Measurements from ENCODE around the gene PRTN3. TPM values are rescaled to one million over a fixed set of nuclear protein-coding genes. Genes with fewer than 3 reads are reported as not detected.
"Not testable (repeated sequence)": the region's sequence is repeated elsewhere in the genome, so short reads cannot be mapped to it uniquely, and the experiment has no call there.

The PRTN3 gene
- total RNA-seq, 1 experiment from 2014 or later = not detected

GRCh38 chr19:815775-816499 is 24.9 kb upstream of the PRTN3 start:
- DNase-seq (ENCODE audit: low read depth) = no peak

DNA sequence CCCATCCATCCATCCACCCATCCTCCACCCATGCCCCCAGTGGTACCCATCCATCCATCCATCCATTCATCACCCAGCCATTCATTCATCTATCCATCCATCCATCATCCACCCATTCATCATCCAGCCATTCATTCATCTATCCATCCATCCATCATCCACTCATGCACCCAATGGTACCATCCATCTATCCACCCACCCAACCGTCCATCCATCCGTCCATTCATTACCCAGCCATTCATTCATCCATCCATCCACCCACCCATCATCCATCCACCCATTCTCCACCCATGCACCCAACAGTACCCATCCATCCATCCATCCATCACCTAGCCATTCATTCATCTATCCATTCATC is 24.3 kb upstream of the PRTN3 start:
- DNase-seq (ENCODE audit: low read depth) = no peak

DNA sequence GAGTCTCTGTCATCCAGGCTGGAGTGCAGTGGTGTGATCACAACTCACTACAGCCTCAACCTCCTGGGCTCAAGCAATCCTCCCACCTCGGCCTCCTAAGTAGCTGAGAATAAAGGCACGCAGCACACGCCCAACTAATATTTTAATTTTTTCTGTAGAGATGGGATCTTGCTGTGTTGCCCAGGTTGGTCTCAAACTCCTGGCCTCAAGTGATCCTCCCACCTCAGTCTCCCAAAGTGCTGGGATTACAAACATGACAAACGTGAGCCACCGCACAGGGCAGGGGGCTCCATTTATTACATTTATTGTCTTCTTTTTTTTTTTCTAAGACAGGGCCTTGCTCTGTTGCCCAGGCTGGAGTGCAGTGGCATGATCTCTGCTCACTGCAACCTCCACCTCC is 20.6 kb upstream of the PRTN3 start:
- not testable (repeated sequence) for DNase-seq (ENCODE audit: low read depth)

- no peak for DNase-seq (ENCODE audit: low read depth)
Observed at GRCh38 chr19:821231-821824, 19.5 kb upstream of the PRTN3 start.

- no peak for DNase-seq (ENCODE audit: low read depth)
Observed at GRCh38 chr19:821825-822503, 18.8 kb upstream of the PRTN3 start, which contains the start of gene PLPPR3. PLPPR3 (minus strand) TSS chr19:821955; CDS start chr19:821559, 396 bp downstream.

- peak; percentile 58 for DNase-seq (ENCODE audit: low read depth)
Observed at GRCh38 chr19:823565-824121, 17.2 kb upstream of the PRTN3 start.

DNA sequence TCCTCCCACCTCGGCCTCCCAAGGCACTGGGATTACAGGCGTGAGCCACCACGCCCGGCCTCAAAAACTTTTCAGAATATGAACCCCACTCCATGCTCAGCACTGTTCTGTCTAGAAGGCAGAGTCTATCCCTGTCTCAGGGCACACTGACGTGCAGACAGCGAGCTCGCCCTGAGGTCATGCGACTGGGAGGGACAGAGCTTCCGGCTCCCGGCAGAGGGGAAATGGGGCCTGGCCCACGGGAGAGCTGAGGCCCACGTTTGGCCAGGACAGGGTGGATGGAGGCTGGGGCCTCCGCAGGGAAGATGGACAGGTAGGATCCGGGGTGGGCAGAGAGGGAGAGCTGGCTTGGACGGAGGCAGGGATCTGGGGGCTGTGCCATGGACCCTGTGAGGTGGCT is 15.9 kb upstream of the PRTN3 start:
- no peak for DNase-seq (ENCODE audit: low read depth)

- DNase-seq (ENCODE audit: low read depth) = no peak
Observed at GRCh38 chr19:825897-826644, 14.7 kb upstream of the PRTN3 start.

DNA sequence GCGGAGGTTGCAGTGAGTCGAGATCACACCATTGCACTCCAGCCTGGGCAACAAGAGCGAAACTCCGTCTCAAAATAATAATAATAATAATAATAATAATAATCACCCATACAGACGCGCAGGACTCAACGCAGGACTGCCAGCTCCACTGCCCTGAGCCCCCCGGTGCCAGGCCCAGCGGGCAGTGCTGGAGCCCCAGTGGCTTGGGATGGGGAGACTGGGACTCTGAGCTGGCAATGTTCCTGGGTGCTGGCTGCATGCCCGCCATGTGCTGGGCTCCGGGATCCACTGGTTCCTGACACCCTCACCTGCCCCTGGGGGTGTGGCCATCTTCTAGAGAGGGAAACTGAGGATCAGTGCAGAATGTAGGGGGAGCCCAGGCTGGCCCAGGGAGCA is 13.5 kb upstream of the PRTN3 start:
- DNase-seq (ENCODE audit: low read depth) = no peak

- peak; percentile 31 for DNase-seq (ENCODE audit: low read depth)
Observed at GRCh38 chr19:827710-828321, 13.0 kb upstream of the PRTN3 start, which contains the start of gene AZU1. AZU1 (plus strand) TSS chr19:827837; CDS start chr19:827847, 10 bp downstream.

DNA sequence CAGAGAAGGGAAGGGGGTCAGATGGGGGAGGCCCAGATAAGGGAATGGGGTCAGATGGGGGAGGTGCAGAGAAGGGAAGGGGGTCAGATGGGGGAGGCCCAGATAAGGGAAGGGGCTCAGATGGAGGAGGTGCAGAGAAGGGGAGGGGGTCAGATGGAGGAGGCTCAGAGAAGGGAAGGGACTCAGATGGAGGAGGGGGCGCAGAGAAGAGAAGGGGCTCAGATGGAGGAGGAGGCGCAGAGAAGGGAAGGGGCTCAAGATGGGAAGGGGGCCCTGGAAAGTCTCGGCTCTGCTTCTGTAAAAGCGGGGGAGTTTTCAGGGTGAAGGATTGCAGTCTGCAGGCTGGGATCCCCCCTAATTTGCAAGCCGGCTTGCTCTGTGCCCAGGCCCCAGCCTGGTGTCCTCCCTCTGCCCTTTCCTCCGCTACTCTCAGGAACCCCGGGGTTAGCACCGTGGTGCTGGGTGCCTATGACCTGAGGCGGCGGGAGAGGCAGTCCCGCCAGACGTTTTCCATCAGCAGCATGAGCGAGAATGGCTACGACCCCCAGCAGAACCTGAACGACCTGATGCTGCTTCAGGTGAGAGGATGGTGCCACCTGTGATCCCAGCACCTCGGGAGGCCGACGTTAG is 11.6 kb upstream of the PRTN3 start:
- no peak for DNase-seq (ENCODE audit: low read depth)

GRCh38 chr19:831407-832369 is 9.1 kb upstream of the PRTN3 start:
- DNase-seq (ENCODE audit: low read depth) = no peak

- DNase-seq (ENCODE audit: low read depth) = no peak
Observed at GRCh38 chr19:834216-834615, 6.6 kb upstream of the PRTN3 start.

- no peak for DNase-seq (ENCODE audit: low read depth)
Observed at GRCh38 chr19:835210-835810, 5.5 kb upstream of the PRTN3 start.

- not testable (repeated sequence) for DNase-seq (ENCODE audit: low read depth)
Observed at GRCh38 chr19:842802-843179, 2.0 kb downstream of the PRTN3 start.

- DNase-seq (ENCODE audit: low read depth) = peak; percentile 34
Observed at GRCh38 chr19:843180-843835, 2.5 kb downstream of the PRTN3 start.

- DNase-seq (ENCODE audit: low read depth) = no peak
Observed at GRCh38 chr19:843836-844545, 3.2 kb downstream of the PRTN3 start.

DNA sequence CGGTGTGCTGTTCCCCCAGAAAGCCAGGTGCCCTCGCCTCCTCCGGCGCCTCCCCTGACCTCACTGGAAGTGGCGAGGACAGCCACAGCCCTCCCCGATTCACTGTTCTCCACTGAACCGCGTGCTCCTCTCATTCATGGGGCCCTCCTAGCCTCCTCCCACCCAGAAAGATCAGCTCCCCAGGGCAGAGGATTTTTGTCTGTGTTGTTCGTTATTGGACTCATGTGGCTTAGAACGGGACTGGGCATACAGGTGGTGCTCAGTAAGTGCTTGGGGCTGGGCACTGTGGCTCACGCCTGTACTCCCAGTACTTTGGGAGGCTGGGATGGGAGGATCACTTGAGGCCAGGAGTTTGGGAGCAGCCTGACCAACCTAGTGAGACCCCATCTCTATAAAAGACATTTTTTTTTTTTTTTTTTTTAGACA is 3.8 kb downstream of the PRTN3 start:
- no peak for DNase-seq (ENCODE audit: low read depth)

All from M059J (cell line).